Endothelial cell of umbilical vein (primary cell): Measurements from ENCODE around the gene CSPG5. TPM values are rescaled to one million over a fixed set of nuclear protein-coding genes. Genes with fewer than 3 reads are reported as not detected.

Experiments used
- BruUV-seq: library from RNA; stranded (reverse); fragments of 400-500 nt; replicated peaks from 2 replicates; lab custom pipeline; 2021; lab: Mats Ljungman, UMichigan
- CTCF ChIA-PET: fragments of 300-600, 350-600 bp; sonication (Branson Sonifier 250); formaldehyde crosslinking; loops from one replicate; lab custom pipeline; 2021; ENCODE audit warnings: antibody characterized with exemption, inconsistent platforms; lab: Charles Lee
- POLR2A ChIA-PET: fragments of 300-600, 350-600 bp; sonication (Branson Sonifier 250); formaldehyde crosslinking; loops from one replicate; lab custom pipeline; 2021; ENCODE audit warnings: antibody characterized with exemption, inconsistent platforms; lab: Charles Lee
- DNase-seq: peaks from one replicate; pipeline ENCODE4 v3.0.0-alpha.2; 2011; ENCODE audit warnings: low read depth, low spot score
- FAIRE-seq: peaks from 2 replicates; lab custom pipeline; 2011; peaks lifted over from hg19 to GRCh38; lab: Jason Lieb, UNC
- H2AFZ ChIP-seq: 2 replicates; pipeline ENCODE4 v1.6.0; 2012; ENCODE audit warnings: low read depth, low read length, control low read depth, inconsistent platforms
- H3K27ac ChIP-seq: 2 replicates; pipeline ENCODE4 v1.5.1; 2011; ENCODE audit warnings: low read depth, mild to moderate bottlenecking, control low read depth, low read length, moderate library complexity; ENCODE audit not compliant: insufficient read depth
- H3K27me3 ChIP-seq, 2 experiments: 2 replicates each; pipeline versions ENCODE4 v1.6.0 to v1.6.1; 2011; ENCODE audit warnings: low read length in 2 of 2, mixed read lengths in 1 of 2; ENCODE audit not compliant: control insufficient read depth in 2 of 2, insufficient read depth in 2 of 2
- H3K36me3 ChIP-seq, 2 experiments: 2 replicates in 1 of 2; 3 replicates in 1 of 2; pipeline ENCODE4 v1.5.1; 2011; ENCODE audit warnings: low read length in 2 of 2, mild to moderate bottlenecking in 1 of 2, moderate library complexity in 1 of 2; ENCODE audit not compliant: control insufficient read depth in 2 of 2, insufficient read depth in 2 of 2; ENCODE audit errors: extremely low read depth in 1 of 2
- H3K4me1 ChIP-seq: 3 replicates; pipeline ENCODE4 v1.5.1; 2011; ENCODE audit warnings: mild to moderate bottlenecking, low read length; ENCODE audit not compliant: control insufficient read depth, insufficient read depth; ENCODE audit errors: extremely low read depth
- H3K4me2 ChIP-seq: 2 replicates; pipeline ENCODE4 v1.6.1; 2011; ENCODE audit warnings: low read length, control low read depth, mixed read lengths; ENCODE audit not compliant: insufficient read depth
- H3K4me3 ChIP-seq, 3 experiments: fragments of 200-600 bp in 1 of 3; sonication (generic), shearing (Covaris generic) in 1 of 3; replicated peaks in 1 of 3; 2 replicates each; pipeline ENCODE4 v1.5.1; 2011 to 2016; ENCODE audit warnings: control low read depth in 3 of 3, low read length in 3 of 3, mild to moderate bottlenecking in 2 of 3, inconsistent platforms in 1 of 3, low read depth in 1 of 3, moderate library complexity in 1 of 3; ENCODE audit not compliant: insufficient read depth in 1 of 3
- H3K79me2 ChIP-seq: 2 replicates; pipeline ENCODE4 v1.6.0; 2012; ENCODE audit warnings: low read length, inconsistent platforms; ENCODE audit not compliant: control insufficient read depth, insufficient read depth
- H3K9ac ChIP-seq: replicated peaks from 2 replicates; pipeline ENCODE3; 2011; ENCODE audit warnings: low read length, control low read depth; ENCODE audit not compliant: insufficient read depth; ENCODE audit errors: extremely low read depth
- H3K9me1 ChIP-seq: replicated peaks from 3 replicates; pipeline ENCODE4 v1.6.0; 2011; ENCODE audit warnings: mild to moderate bottlenecking, low read length; ENCODE audit not compliant: control insufficient read depth, insufficient read depth; ENCODE audit errors: extremely low read depth
- H3K9me3 ChIP-seq: replicated peaks from 2 replicates; pipeline ENCODE4 v1.5.1; 2012; ENCODE audit warnings: low read length, inconsistent platforms; ENCODE audit not compliant: control insufficient read depth, insufficient read depth
- H4K20me1 ChIP-seq: replicated peaks from 2 replicates; pipeline ENCODE3; 2011; ENCODE audit warnings: mild to moderate bottlenecking, low read length; ENCODE audit not compliant: control insufficient read depth, insufficient read depth; ENCODE audit errors: extremely low read depth
- EZH2 ChIP-seq: IDR thresholded peaks from 2 replicates; pipeline ENCODE4 v1.6.1; 2012; ENCODE audit warnings: borderline replicate concordance, low read depth, mild to moderate bottlenecking, moderate library complexity, low read length, inconsistent platforms; ENCODE audit not compliant: severe bottlenecking
- FOS ChIP-seq: IDR thresholded peaks from 2 replicates; pipeline ENCODE4 v1.6.1; 2011; ENCODE audit warnings: mild to moderate bottlenecking, low read length, moderate library complexity, borderline replicate concordance; ENCODE audit not compliant: insufficient read depth
- GATA2 ChIP-seq: IDR thresholded peaks from 2 replicates; pipeline ENCODE4 v1.7.0; 2011; ENCODE audit warnings: low read depth, mild to moderate bottlenecking, moderate library complexity, mixed read lengths, low read length; ENCODE audit not compliant: insufficient read length, insufficient read depth
- JUN ChIP-seq: IDR thresholded peaks from 2 replicates; pipeline ENCODE4 v1.6.1; 2011; ENCODE audit warnings: borderline replicate concordance, low read depth; ENCODE audit not compliant: insufficient read length, insufficient read depth
- MYC ChIP-seq: IDR thresholded peaks from one replicate; pipeline ENCODE4 v1.6.1; 2011; ENCODE audit warnings: mild to moderate bottlenecking, low read depth, low read length
- POLR2A ChIP-seq: IDR thresholded peaks from 2 replicates; pipeline ENCODE4 v1.6.1; 2012; ENCODE audit warnings: low read depth, mild to moderate bottlenecking, control low read depth, low read length
- POLR2AphosphoS5 ChIP-seq: IDR thresholded peaks from 2 replicates; pipeline ENCODE4 v1.6.1; 2012; ENCODE audit warnings: low read depth, mild to moderate bottlenecking, control low read depth, low read length, moderate library complexity; ENCODE audit not compliant: insufficient read depth
- dilution Hi-C: fragments of 300-500 bp; cut with MboI; formaldehyde crosslinking; loops from one replicate; pipeline ENCODE4 v1.15.0; 2019; ENCODE audit warnings: low sequenced_read_pairs; ENCODE audit not compliant: extremely low pct_ligation_motif_present
- intact Hi-C: fragments of 100-400 bp; cut with micrococcal nuclease; formaldehyde crosslinking; loops from one replicate; pipeline ENCODE4 v1.10.0; 2022
- polyA plus RNA-seq, 4 experiments: library from polyadenylated mRNA; depleted of rRNA in 3 of 4; stranded (reverse) in 3 of 4; unstranded in 1 of 4; fragments of >200 nt; gene quantifications; 2 replicates each; pipeline versions ENCODE4 v1.2.1 to v1.2.3, GENCODE V29; 2011 to 2012; ENCODE audit warnings: missing spikeins in 1 of 4
- total RNA-seq: library from RNA; stranded (reverse); gene quantifications from 2 replicates; pipeline ENCODE4 v1.2.3, GENCODE V29; 2021
- TF ChIP-seq, protein P1 (sequence below): IDR thresholded peaks from 2 replicates; pipeline ENCODE4 v1.6.1; 2011; ENCODE audit not compliant: insufficient read depth, insufficient read length
- TF ChIP-seq, protein P2 (sequence below), 2 donors: IDR thresholded peaks; 1 replicate in 1 of 2; 2 replicates in 1 of 2; pipeline ENCODE4 v1.5.1; 2011; ENCODE audit warnings: low read length in 2 of 2, mild to moderate bottlenecking in 2 of 2, moderate library complexity in 2 of 2, control low read depth in 1 of 2, inconsistent platforms in 1 of 2, low read depth in 1 of 2; ENCODE audit not compliant: insufficient read depth in 1 of 2; ENCODE audit errors: extremely low read depth in 1 of 2

The CSPG5 gene
- total and polyA plus RNA-seq, 2 donors (not counting 3 experiments of a cell fraction or from before 2014, with no cell fraction given) = 0.32 to 0.55 TPM

DNA sequence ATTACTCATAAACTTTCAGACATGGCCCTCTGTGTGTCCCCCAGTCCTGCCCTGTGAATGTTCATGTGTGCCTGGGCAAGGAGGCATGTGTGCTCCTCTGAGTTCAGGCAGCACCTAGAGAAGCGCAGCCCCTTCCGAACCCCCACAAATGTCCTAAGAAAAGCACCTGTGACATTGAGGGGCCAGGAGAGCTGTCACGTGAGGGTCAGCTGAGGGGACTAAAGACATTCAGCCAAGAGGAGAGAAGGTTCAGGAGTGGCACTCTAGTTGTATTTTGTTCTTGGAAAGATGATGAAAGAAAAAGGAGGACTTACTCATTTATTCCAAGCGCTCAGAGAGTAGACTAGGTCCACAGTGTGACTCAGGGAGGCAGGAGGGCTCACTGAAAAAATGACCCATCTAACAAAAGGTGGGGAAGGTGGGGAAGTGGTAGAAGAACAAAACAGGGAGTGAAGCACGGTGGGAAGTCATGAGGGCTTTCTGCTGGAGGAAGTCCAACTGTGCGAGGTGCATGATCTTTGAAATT, 37.0 kb downstream of the CSPG5 start:
- ChIA-PET CTCF (interaction anchor here (1.2 to 2.7 kb wide), 2 partner anchors 19 to 283 kb away, joined by 3 to 10 read pairs; no protein-coding TSS in a partner anchor), POLR2A (no interaction called here)
- Histone ChIP-seq H2AFZ (no peak overlapping the region), H3K36me3 (no peaks in the 10 kb centered on the region), H4K20me1 (no peaks in the 10 kb centered on the region), H3K9me3 (no peaks in the 10 kb centered on the region), H3K9ac (no peak overlapping the region), H3K9me1 (no peaks in the 10 kb centered on the region), H3K4me3 (no peak overlapping the region), H3K27ac (no peak overlapping the region), H3K27me3 (peaks cover 2 to 5% of the 10 kb centered on the region in 2 experiments), H3K79me2 (no peaks in the 10 kb centered on the region), H3K4me2 (no peak overlapping the region), H3K4me1 (no peaks in the 10 kb centered on the region)
- TF ChIP-seq FOS (no peak), GATA2 (no peak), MYC (no peak), POLR2AphosphoS5 (no peak), JUN (no peak), EZH2 (no peak), POLR2A (no peak)
- TF ChIP-seq, protein P1, sequence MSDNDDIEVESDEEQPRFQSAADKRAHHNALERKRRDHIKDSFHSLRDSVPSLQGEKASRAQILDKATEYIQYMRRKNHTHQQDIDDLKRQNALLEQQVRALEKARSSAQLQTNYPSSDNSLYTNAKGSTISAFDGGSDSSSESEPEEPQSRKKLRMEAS = no peak
- TF ChIP-seq, protein P2, sequence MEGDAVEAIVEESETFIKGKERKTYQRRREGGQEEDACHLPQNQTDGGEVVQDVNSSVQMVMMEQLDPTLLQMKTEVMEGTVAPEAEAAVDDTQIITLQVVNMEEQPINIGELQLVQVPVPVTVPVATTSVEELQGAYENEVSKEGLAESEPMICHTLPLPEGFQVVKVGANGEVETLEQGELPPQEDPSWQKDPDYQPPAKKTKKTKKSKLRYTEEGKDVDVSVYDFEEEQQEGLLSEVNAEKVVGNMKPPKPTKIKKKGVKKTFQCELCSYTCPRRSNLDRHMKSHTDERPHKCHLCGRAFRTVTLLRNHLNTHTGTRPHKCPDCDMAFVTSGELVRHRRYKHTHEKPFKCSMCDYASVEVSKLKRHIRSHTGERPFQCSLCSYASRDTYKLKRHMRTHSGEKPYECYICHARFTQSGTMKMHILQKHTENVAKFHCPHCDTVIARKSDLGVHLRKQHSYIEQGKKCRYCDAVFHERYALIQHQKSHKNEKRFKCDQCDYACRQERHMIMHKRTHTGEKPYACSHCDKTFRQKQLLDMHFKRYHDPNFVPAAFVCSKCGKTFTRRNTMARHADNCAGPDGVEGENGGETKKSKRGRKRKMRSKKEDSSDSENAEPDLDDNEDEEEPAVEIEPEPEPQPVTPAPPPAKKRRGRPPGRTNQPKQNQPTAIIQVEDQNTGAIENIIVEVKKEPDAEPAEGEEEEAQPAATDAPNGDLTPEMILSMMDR (IDR thresholded peaks at IDR 0.05; ENCODE audit: extremely low read depth in 1 of 2, insufficient read depth in 1 of 2, low read depth in 1 of 2, low read length in 2 of 2) = no peak
- intact Hi-C loops (no loop called here), dilution Hi-C loops (no loop called here)
- no TSS peak for BruUV-seq
- FAIRE-seq = no peak
- DNase-seq = no peak
